Left renal pelvis (tissue), 4 donors: ENCODE data around the gene CCR1. TPM values are rescaled to one million over a fixed set of nuclear protein-coding genes. Genes with fewer than 3 reads are reported as not detected.
"Not testable (repeated sequence)": the region's sequence is repeated elsewhere in the genome, so short reads cannot be mapped to it uniquely, and the experiment has no call there.

ENCODE experiments used
- DNase-seq, 4 donors: peaks; one replicate each; pipeline ENCODE4 v3.0.0-alpha.2; 2013; ENCODE audit warnings: low read depth in 4 of 4, low spot score in 3 of 4
- polyA plus RNA-seq, 4 donors: library from polyadenylated mRNA; unstranded; fragments of 120-200 nt; gene quantifications; one replicate each; pipeline ENCODE4 v1.2.1, GENCODE V29; 2013; ENCODE audit not compliant: insufficient read length in 4 of 4

Gene CCR1
- polyA plus RNA-seq, 4 donors: 1.7 to 6.4 (median 2.6) TPM

DNA sequence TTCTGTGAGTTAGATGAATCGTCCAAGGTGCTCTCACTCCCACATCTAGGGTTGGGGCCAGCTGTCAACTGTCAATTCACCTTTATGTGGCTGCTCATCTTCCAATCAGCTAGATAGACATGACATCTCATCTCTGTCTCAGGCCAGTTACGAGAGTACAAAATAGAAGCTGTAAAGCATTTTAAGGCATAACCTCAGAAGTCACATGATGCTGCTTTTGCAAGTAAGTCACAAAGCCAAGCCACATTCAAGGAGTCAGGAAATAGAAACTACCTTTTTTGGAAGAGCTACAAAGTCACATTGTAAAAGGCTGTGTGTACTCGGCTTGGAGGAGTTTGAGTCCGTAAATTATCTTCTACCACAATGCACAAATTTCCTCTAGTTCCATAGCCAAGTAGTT lies 5.1 kb upstream of the CCR1 start:
- no peak for DNase-seq

DNA sequence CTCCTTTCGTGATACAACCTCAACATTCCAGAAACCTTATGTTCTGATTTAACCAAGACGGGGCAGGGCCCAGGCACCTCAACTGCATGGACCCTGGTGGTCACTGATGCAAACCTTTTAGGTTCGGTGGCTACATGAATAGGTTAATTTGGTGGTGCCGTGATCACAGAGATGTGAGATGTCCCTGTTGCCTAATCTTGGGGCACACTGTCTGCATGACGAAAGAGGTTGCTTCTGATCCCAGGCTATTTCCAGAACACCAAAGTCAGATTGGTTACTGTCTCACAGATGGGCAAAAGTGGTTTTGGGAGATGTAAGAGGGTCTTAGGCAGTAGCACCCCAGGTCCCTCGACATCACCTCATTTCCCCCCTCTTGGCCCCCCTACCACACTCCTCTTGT lies 4.0 kb upstream of the CCR1 start:
- no peak for DNase-seq

DNA sequence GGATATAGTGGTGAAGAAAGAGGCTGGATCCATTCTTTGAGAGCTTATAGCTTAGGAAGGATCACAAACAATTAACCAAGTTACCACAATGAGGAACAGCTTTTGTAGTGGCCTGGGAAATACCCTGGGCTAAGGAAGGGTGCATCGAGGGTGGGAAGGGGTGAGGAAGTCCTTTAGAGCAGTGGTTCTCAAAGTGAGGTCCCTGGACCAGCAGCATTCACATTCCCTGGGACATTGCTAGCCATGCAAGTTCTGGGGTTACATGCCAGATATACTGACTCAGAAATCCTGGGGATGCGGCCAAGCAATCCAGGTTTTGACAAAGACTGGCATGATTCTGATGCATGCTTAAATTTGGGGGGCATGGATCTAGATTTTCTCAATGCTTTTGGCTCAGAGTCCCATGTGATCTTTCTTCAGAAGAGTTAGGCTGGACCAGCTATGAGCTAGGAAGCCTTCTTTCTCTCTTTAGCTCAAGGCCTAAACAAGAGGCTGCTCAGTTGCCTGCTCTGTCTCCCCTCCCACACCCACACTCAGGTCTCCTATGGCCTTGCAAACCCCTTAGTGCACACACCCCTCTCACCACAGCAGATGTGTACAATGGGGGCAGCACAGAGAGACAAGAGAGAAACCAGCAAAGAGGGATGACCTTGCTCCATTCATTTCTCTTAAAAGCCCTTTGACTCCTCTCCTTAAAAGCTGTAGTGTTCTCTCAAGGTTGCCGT lies 1.8 kb upstream of the CCR1 start:
- no peak for DNase-seq

DNA sequence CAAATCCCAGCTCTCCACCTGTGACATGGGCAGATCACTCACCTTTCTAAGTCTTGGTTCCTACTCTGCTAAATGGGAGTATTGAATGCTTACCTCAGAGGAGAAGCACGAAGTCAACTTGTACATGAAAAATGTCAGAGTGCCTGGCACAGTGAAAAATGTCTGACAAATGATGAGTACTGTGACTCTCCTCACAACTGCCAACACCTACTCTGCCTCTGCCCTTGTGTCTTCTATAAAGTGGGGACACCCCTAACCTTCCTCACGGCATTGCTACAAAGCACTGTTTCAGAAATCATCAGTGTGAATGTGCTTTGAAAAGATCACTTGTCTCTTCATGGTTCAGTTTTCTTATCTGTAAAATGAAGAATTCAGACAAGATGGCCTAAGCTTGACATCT lies 940 bp upstream of the CCR1 start:
- no peak for DNase-seq

DNA sequence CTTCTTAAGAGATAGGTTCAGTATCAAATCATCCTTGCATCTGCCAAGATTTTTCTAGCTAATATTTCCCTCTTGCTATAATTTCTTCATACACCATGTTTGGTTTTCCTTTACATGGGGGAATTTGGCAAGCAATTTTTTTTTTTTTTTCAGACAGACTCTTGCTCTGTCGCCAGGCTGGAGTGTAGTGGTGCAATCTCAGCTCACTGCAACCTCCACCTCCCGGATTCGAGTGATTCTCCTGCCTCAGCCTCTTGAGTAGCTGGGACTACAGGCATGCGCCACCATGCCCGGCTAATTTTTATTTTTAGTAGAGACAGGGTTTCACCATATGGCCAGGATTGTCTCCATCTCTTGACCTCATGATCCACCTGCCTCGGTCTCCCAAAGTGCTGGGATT lies 599 bp downstream of the CCR1 start:
- not testable (repeated sequence) for DNase-seq

DNA sequence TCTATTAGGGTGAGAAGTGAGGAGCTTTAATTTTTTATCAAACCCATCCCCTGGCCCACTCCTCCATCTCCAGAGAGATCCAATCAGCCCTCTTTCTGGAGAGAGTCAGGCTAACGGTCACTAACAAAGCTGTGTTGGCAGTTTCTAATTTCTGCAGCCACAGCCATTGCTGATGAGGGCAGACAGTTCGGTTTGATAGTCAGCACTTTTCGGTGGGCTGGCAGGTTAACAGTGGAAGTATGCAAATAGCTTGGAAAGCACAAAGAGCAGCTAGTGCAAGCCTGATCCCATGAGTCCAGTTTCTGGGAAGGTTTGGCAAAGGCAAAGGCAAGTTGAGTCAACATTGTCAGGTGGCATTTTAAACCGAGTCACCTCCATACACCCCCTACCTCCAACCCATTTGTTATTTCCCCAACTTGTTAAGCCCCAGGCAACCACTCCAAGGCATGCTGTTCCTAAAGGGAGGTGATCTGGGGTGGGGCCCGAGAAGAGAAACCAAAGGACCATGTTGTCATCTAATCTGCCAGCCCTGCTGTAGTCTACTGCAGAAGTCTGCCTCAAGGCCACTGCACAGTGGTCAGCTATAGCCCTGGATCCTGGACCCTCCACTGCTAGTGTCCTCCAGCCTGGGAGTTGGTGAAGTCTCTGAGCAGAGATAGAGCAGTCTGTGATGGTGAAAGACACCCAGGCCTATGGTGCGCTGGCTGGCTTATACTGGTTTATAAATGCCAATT lies 1.7 kb downstream of the CCR1 start:
- no peak for DNase-seq

DNA sequence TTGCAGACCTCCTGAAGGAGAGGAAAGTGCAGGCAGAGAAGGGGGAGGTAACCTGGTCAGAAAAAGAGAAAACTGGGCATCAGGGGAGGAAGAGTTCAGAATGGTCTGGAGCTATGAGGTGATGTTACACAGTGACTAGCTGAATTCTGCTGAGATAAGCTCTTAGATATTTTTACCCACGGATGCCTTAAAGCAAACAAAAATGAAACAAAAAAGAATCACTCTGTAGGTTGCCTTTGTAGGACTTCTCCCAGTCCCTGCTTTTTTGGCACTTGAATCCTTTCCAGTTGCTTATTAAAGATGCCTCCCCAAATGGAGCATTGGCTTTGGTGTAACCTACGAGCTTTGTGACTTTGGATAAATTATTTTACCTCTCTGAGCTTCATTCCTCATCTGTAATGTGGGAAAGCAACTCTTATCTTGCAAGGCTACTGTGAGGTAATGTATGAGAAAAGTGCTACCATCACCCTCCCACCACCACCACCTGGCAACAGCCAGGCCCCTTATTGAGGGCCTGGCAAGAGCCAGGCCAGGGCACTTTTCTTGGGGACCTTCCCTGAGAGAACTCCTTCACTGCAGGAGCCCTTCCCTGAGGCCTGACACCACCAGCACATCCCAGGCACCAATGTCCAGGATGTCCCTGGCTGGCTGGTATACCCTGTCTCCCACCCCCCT lies 2.7 kb downstream of the CCR1 start:
- DNase-seq: no peak

DNA sequence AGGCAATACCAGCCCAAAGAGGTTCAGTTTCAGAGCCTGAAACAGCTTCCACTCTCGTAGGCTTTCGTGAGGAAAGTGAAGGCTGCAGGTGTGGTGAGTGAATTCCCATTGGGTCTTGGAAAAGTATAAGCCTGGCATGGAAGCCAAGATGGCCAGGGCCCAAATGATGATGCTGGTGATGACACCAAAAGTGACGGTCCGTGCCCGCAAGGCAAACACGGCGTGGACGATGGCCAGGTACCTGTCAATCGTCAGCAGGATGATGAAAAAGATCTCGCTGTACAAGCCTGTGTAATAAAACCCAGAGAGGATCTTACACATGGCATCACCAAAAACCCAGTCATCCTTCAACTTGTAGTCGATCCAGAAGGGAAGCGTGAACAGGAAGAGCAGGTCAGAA lies 4.4 kb downstream of the CCR1 start:
- DNase-seq: no peak

DNA sequence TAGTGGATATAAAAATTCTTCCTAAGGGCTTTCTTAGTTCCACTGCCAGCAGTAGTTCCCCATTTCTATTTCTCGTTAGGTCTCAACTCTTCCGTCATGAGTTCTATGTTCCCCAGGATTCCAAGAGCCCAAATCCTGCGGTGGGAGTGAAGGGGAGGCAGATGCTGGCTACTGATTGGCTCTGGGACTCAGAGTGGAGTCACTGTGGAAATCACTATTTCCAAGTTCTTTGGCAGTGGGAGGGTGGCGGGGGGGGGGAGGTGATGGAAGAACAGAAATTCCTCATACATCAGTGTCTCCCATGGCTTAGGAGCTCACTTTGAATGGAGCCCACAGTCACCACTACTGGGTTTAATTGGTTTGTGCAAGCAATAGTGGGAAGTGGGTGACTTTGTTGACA lies 5.6 kb downstream of the CCR1 start:
- no peak for DNase-seq

DNA sequence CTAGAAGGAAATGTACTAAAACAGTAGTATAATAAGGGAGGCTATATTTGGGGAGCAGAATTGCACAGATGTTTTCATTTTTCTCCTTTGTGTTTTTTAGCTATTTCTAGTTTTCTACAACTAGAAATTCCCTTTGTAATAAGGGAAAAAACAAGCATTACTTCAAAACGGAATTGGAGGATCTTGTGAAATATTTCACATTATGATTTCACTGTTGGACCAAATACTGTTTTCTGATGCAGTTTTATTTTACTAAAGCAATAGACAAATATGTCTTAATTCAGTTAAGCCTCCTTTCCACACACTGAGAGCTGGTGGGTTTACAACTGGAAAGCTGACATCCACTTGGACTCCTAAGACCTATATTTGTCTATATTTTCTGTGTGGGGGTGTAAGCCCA lies 7.3 kb downstream of the CCR1 start:
- DNase-seq: no peak

DNA sequence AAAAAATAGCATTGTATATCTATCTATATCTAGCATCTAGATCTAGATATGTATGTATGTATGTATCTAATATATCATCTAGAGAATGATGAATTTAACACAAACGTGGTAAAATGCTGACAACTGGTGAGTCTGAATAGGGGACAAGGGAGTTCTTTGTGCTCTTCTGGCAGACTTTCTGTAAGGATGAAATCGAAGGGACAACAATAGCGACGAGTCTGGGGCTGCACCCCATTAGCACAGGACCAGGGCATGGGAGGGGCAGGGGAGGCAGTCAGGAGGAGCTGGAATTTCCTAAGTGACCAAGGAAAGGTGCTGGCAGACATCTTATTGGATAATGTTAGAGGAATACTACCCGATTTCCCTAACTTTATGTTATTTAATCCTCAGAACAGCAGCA lies 7.9 kb downstream of the CCR1 start:
- no peak for DNase-seq

DNA sequence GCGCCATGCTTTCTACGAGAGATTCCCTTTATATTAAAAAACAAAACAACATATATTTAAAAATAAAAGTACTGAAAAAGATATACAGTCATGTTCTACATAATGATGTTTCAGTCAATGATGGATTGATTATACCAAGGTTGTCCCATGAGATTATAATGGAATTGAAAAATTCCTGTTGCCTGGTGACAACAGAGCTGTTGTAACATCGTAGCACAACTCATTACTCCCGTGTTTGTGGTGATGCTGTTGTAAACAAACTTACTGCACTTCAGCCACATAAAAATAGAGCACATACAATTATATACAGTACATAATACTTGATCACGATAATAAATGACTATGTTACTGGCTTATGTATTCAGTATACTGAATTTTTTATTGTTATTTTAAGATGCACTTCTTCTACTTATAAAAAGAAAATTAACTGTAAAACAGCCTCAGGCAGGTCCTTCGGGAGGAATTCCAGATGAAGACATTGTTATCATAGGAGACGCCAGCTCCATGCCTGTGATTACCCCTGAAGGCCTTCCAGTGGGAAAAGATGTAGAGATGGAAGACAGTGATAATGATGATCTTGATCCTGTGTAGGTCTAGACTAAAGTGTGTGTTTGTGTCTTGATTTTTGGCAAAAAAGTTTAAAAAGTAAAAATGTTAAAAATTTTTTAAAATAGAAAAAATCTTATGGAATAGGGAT lies 11.7 kb downstream of the CCR1 start:
- DNase-seq: no peak

DNA sequence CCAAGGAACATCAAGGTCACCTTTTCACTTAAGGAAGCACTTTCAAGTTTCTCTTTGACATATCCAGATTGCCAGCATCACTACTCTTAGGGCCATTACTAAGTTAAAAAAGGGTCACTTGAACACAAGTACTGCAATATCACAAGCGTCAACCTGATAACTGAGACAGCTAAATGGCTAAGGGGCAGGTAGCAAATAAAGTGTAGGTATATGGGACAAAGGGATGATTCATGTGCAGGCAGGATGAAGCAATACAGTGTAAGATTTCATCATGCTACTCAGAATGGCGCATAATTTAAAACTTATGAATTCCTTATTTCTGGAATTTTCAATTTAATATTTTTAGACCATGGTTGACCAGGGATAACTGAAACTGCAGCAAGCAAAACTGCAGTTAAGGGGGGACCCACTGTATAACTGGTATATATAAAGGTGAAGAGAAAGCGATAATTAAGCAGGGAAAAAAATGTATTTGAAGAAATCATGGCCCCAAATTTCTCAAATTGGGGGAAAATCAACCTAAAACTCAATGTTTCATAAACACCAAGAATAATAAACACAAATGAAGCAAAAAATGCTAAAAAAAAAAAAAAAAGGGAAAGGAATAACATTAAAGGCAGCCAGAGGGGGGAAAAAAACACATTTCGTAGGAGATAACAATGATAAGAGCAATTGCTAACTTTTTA lies 13.1 kb downstream of the CCR1 start:
- DNase-seq: no peak

DNA sequence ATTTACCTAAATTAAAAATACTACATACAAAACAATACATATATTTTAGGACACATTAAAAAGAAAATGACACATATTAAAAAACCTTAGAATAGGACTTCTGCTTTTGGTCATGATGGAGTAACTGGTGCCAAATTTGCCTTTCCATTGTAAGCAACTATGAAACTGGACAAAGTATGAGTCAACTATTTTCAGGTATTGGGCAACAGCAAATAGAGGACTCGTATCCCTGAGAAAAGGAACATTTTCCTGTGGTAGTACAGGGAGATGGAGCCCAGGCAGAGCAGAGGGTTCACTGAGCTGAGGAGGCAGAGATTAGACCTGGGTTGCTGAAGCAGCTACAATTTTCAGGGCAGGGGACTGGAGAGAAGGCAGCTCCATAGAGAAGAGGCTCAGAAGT lies 14.7 kb downstream of the CCR1 start:
- no peak for DNase-seq

DNA sequence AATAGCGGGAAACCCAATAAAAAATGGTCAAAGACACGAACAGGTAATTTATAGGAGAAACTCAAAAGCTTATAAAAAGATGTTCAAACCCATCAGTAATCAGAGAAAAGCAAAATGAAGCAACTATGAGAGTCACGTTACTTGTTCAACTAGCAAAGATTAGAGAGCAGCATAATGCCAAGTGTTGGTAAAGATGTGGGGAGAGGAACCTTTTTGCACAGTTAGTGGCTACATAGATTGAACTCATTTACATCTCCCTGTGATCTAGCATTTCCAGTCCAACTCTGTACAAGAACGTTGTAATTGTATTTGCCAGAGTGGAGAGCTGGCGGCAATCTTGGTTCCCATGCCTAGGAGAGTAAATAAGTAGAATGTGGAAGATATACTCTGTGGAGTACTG lies 15.2 kb downstream of the CCR1 start:
- DNase-seq: no peak

DNA sequence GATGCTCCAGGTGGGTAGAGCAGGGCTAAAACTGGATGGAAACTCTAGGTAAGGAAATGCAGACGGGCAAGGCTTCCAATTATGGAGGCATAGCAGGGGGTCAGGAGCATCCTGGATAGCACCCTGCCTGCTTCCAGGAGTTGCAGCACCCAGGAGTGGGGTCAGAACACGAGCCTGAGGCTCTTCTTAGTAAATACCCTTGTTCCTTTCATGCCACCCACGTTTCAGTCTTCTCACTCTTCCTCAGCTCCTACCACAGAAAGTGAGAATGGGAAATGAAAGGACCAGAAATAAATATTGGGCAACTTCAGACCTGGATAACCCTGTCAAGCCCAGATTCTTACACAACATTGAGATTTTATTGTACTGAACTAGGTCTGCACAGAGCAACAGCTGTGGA lies 16.4 kb downstream of the CCR1 start:
- no peak for DNase-seq

DNA sequence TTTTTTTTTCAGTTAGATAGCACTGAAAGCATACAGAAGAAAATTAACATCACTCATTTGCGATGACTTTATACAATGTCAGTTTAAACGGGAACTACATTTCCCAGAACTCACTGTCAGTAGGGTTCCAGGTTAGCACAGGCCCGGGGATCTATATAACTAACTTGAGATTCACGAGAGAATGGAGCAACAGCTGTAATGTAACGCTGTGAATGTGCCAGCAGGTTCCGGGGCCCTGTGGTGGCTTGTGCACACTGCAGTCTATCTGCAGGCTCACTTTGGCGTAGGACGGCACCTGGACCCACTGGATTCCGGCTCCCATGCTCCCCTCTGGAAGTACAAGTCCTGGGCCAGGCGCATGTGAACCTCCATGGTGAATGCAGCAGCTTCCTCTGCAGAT lies 19.4 kb downstream of the CCR1 start:
- no peak for DNase-seq

DNA sequence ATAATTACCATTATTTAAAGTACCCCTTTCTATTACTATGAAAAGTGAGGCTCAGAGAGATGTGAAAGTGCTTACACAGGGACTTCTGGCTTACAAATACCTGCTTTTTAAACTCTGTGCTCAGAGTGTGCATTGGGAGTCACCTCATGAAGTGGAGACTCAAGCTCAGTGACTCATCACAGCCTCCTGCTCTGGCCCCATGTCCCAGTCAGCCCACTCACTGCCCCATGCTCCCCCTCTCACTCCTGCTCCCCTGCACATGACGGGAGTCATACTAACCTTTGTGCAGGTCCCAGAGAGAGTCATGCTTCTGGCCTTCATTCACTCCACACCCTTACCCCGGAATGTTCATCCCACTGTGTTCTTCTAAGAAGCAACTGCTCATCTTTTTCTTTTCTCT lies 20.2 kb downstream of the CCR1 start:
- DNase-seq: no peak

DNA sequence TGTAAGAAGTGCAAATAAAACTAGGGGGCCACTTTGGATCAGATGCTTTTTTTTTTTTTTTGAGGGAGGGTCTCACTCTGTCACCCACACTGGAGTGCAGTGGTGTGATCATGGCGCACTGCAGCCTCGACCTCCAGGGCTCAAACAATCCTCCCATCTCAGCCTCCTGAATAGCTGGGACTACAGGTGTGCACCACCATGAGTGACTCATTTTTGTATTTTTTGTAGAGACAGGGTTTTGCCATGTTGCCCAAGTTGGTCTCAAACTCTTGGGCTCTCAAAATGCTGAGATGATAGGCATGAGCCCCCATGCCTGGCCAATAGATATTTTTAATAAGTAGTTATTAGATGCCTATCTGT lies 20.8 kb downstream of the CCR1 start:
- no peak for DNase-seq

DNA sequence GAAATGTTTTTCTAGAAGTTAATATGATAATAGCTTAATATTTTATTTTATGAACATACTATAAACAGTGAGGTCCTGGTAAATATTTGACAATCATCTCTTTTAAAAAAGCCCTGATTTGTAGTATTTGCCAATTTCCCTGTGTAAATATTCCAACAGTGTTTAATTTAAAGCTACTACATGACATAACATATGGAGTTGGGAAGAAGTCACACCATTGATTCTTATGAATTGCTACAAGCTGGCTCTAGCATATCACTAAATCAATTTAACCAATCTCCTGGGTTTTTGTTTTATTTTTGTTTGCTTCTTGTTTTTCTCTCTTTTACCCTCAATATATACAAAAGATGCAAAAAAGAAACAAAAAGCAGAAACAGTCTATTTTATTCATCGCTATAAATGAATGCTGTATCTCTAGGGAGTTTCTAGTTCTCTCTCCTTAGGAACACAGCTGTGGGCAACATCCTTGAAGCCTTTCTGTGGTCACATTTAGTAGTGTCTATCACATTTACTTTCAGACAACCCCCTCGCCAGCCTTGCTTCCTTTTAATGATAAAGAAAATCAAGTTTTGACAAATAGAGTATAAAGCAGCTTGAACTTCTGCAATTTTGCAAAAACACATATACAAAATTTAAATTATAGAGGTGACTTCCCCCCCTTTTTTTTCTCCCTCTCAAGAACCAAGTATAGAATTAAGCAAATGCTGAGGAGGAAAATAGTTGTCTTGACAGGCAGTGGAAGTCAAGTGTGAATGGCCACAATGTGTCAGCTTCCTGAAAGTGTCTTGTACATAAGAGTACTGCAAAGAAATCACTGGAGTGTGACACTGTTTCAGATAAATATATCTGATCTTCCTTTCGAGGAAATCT lies 21.4 kb downstream of the CCR1 start:
- no peak for DNase-seq
